ENCODE data around the gene MTPN.

The MTPN gene

GRCh38 chr7:135928136-135928535 is 49.0 kb downstream of the MTPN start:
- ChIA-PET POLR2A (ENCODE audit: low non-redundant PET) (no interaction called here), CTCF (no interaction called here)
- TF ChIP-seq CTCF (conservative IDR thresholded peaks at IDR 0.05; ENCODE audit: low read depth): no peak
- no peak for DNase-seq (ENCODE audit: low spot score)
- no peak overlapping the region for H3K27ac ChIP-seq

- TF ChIP-seq CTCF (conservative IDR thresholded peaks at IDR 0.05; ENCODE audit: low read depth): no peak
- H3K27ac ChIP-seq: no peak overlapping the region
- ChIA-PET POLR2A (ENCODE audit: low non-redundant PET) (no interaction called here), CTCF (no interaction called here)
- DNase-seq (ENCODE audit: low spot score): no peak
Measured at GRCh38 chr7:135925210-135925609, 51.9 kb downstream of the MTPN start.

- no peak overlapping the region for H3K27ac ChIP-seq
- TF ChIP-seq CTCF (conservative IDR thresholded peaks at IDR 0.05; ENCODE audit: low read depth): no peak
- DNase-seq (ENCODE audit: low spot score): no peak
- ChIA-PET POLR2A (ENCODE audit: low non-redundant PET) (interaction anchor here (0.7 kb wide), 1 partner anchor 39 kb away, joined by 5 read pairs; no protein-coding TSS in a partner anchor), CTCF (no interaction called here)
Measured at GRCh38 chr7:135924302-135924701, 52.9 kb downstream of the MTPN start.

GRCh38 chr7:135922263-135922662 is 54.9 kb downstream of the MTPN start:
- TF ChIP-seq CTCF (conservative IDR thresholded peaks at IDR 0.05; ENCODE audit: low read depth): no peak
- H3K27ac ChIP-seq: no peak overlapping the region
- no peak for DNase-seq (ENCODE audit: low spot score)
- POLR2A ChIA-PET (ENCODE audit: low non-redundant PET): no interaction called here
- CTCF ChIA-PET: no interaction called here

GRCh38 chr7:135920478-135920877 is 56.7 kb downstream of the MTPN start:
- no peak overlapping the region for H3K27ac ChIP-seq
- no peak for TF ChIP-seq CTCF (conservative IDR thresholded peaks at IDR 0.05; ENCODE audit: low read depth)
- CTCF ChIA-PET: interaction anchor here (0.7 kb wide), 1 partner anchor 33 kb away, joined by 3 read pairs; no protein-coding TSS in a partner anchor
- POLR2A ChIA-PET (ENCODE audit: low non-redundant PET): no interaction called here
- DNase-seq (ENCODE audit: low spot score): no peak

- POLR2A ChIA-PET (ENCODE audit: low non-redundant PET): no interaction called here
- no peak for DNase-seq (ENCODE audit: low spot score)
- TF ChIP-seq CTCF (conservative IDR thresholded peaks at IDR 0.05; ENCODE audit: low read depth): no peak
- CTCF ChIA-PET: no interaction called here
- no peak overlapping the region for H3K27ac ChIP-seq
Measured at GRCh38 chr7:135919071-135919841, 57.9 kb downstream of the MTPN start.
